Spleen (tissue), 7 donors: Measurements from ENCODE around the gene FCHO2.

Experiments
- POLR2A ChIP-seq, 3 donors: fragments of 450-650 bp; IDR thresholded peaks; one replicate each; pipeline ENCODE4 v1.5.1; 2017; ENCODE audit warnings: antibody characterized with exemption in 3 of 3, mild to moderate bottlenecking in 1 of 3
- POLR2AphosphoS5 ChIP-seq, 3 donors: sonication (generic); formaldehyde crosslinking; IDR thresholded peaks; one replicate each; pipeline ENCODE4 v1.5.1; 2017; ENCODE audit warnings: antibody characterized with exemption in 3 of 3
- TF ChIP-seq, protein P1 (sequence below), 11 experiments: fragments of 200-600 bp in 7 of 11; fragments of 450-650 bp in 4 of 11; sonication (generic) in 4 of 11; IDR thresholded peaks in 8 of 11; conservative IDR thresholded peaks in 3 of 11; 1 replicate in 7 of 11; 2 replicates in 4 of 11; pipeline versions ENCODE4 v1.4.0 to v1.8.0; 2016 to 2021; ENCODE audit warnings: antibody characterized with exemption in 11 of 11, inconsistent platforms in 4 of 11, mild to moderate bottlenecking in 1 of 11
- donor health status: DM: no; HTN: no; CAD: no; lungs with moderate emphysema.
- donor health status: DM: no; HTN: no; CAD: no.
- donor health status: DM: no; HTN: no; CAD: no.

DNA sequence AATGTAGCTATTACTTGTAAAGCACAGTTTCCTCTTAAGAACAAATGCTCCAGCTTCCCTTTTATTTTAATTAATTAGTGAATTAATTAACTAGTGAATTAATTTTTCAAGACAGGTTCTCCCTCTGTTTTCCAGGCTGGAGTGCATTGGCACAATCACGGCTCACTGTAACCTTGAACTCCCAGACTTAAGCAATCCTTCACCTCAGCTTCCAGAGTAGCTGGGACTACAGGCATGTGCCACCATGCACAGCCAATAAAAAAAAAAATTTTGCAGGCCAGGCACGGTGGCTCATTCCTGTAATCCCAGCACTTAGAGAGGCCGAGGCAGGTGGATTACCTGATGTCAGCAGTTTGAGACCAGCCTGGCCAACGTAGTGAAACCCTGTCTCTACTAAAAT, 44.1 kb downstream of the FCHO2 start:
- TF ChIP-seq, protein P1, sequence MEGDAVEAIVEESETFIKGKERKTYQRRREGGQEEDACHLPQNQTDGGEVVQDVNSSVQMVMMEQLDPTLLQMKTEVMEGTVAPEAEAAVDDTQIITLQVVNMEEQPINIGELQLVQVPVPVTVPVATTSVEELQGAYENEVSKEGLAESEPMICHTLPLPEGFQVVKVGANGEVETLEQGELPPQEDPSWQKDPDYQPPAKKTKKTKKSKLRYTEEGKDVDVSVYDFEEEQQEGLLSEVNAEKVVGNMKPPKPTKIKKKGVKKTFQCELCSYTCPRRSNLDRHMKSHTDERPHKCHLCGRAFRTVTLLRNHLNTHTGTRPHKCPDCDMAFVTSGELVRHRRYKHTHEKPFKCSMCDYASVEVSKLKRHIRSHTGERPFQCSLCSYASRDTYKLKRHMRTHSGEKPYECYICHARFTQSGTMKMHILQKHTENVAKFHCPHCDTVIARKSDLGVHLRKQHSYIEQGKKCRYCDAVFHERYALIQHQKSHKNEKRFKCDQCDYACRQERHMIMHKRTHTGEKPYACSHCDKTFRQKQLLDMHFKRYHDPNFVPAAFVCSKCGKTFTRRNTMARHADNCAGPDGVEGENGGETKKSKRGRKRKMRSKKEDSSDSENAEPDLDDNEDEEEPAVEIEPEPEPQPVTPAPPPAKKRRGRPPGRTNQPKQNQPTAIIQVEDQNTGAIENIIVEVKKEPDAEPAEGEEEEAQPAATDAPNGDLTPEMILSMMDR (IDR thresholded peaks at IDR 0.05 in 8 of 11, conservative IDR thresholded peaks at IDR 0.05 in 3 of 11) = no peak
- TF ChIP-seq POLR2AphosphoS5 (IDR thresholded peaks at IDR 0.05) (no peak), POLR2A (IDR thresholded peaks at IDR 0.05) (no peak)
